Prostate gland (tissue), 2 donors: Measurements from ENCODE around the gene RIMBP2.

Source experiments
- CTCF ChIP-seq, 4 experiments: fragments of 200-600 bp in 2 of 4; fragments of 450-650 bp in 2 of 4; sonication (generic) in 2 of 4; IDR thresholded peaks; 1 replicate in 3 of 4; 2 replicates in 1 of 4; pipeline ENCODE4 v1.5.1; 2016 to 2019; ENCODE audit warnings: antibody characterized with exemption in 4 of 4, mild to moderate bottlenecking in 2 of 4, moderate library complexity in 2 of 4
- POLR2A ChIP-seq: fragments of 450-650 bp; IDR thresholded peaks from one replicate; pipeline ENCODE4 v1.6.1; 2016; ENCODE audit warnings: antibody characterized with exemption, mild to moderate bottlenecking
- POLR2AphosphoS5 ChIP-seq: sonication (generic); formaldehyde crosslinking; IDR thresholded peaks from one replicate; pipeline ENCODE4 v1.6.1; 2017; ENCODE audit warnings: antibody characterized with exemption

GRCh38 chr12:130577351-130577750, 138.7 kb downstream of the RIMBP2 start:
- no peak for TF ChIP-seq POLR2A
- TF ChIP-seq CTCF (IDR thresholded peaks at IDR 0.05): no peak
- TF ChIP-seq POLR2AphosphoS5: no peak
